Ishikawa (cell line): ENCODE measurements around the gene HAT1.

Source experiments
- CREB1 ChIP-seq: IDR thresholded peaks from 2 replicates; pipeline ENCODE4 v1.6.1; 2012; ENCODE audit warnings: low read depth
- EGR1 ChIP-seq: IDR thresholded peaks from 2 replicates; pipeline ENCODE4 v1.6.1; 2012
- EP300 ChIP-seq: IDR thresholded peaks from 2 replicates; pipeline ENCODE4 v1.6.1; 2012; ENCODE audit warnings: borderline replicate concordance
- MAX ChIP-seq: IDR thresholded peaks from 2 replicates; pipeline ENCODE4 v1.6.1; 2012
- NFIC ChIP-seq: IDR thresholded peaks from 2 replicates; pipeline ENCODE4 v1.6.1; 2012
- RAD21 ChIP-seq: IDR thresholded peaks from 2 replicates; pipeline ENCODE4 v1.6.1; 2012; ENCODE audit warnings: low read depth
- TAF1 ChIP-seq: IDR thresholded peaks from 2 replicates; pipeline ENCODE4 v1.6.1; 2012; ENCODE audit warnings: low read depth, mild to moderate bottlenecking
- TCF12 ChIP-seq: IDR thresholded peaks from 2 replicates; pipeline ENCODE4 v1.6.1; 2012; ENCODE audit warnings: low read depth
- USF1 ChIP-seq: IDR thresholded peaks from 2 replicates; pipeline ENCODE4 v1.6.1; 2012
- ZBTB7A ChIP-seq: IDR thresholded peaks from 2 replicates; pipeline ENCODE4 v1.6.1; 2012; ENCODE audit warnings: low read depth

- TF ChIP-seq NFIC (peak; percentile 4), EP300 (0 out of 2 replicates have a peak, but pooled peaks have one; percentile 12), MAX (no peak), RAD21 (no peak), ZBTB7A (no peak), TCF12 (no peak), TAF1 (no peak), CREB1 (no peak), USF1 (no peak), EGR1 (no peak)
Observed at GRCh38 chr2:172021955-172022354, 99.7 kb downstream of the HAT1 start.
